ENCODE measurements around the gene DNALI1.
"Not testable (repeated sequence)": the region's sequence is repeated elsewhere in the genome, so short reads cannot be mapped to it uniquely, and the experiment has no call there.

DNALI1 gene

DNA sequence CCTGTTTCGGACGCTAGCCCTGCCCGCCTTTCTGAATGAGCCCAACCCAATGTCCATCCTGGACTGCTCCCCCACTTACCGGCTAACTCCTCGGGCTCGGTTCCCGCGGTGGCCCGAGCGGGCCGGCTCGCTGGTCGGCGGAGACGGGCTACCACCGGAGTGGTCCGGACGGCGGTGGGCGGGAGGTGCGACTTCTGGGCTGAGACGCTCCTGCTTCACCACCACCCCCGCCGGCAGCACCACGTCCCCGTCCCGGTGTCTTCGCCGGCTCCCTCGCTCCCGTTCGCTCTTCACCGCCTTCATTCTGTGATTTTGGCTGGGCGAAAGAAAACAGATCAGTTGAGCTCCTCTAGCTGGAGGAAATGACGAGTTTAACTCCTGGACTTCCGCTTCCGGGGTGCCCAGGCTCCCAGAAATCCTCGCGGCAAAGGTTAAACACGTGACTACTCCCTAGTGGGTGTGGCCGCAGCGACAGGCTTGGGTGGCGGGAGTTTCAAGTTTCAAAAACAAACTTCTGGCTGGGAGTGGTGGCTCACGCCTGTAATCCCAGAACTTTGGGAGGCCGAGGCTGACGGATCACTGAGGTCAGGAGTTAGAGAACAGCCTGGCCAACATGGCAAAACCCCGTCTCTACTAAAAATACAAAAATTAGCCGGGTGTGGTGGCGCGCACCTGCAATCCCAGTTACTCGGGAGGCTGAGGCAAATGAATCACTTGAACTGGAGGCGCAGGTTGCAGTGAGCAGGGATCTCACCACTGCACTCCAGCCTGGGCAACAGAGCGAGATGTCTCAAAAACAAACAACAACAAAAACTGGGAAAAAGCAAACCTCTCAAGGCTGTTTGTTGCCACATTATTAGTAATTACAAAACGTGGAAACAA lies 2.6 kb upstream of the DNALI1 start, which contains the start of gene SNIP1:
SNIP1 (minus strand) TSS at position 367 of the 882 bp plus-strand sequence; CDS start at position 303, 64 bp downstream.
- DNase-seq (ENCODE audit: low read depth), result peak; percentile 96

DNA sequence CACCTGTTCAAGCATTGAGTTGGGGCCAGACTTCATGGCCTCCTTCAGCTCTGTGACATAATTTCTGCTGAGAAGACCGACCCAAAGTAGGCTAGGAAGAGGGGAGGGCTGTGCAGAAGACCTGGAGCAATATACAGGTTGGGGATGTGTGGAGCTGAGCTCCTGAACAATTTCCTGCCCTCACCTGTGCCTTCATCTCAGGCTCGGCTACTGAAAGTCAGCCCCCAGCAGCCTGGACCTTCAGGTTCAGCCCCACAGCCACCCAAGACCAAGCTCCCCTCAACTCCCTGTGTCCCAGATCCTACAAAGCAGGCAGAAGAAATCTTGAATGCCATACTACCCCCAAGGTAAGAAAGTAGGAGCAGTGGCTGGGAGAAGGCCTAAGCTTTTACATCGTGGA lies 662 bp downstream of the DNALI1 start:
- DNase-seq (ENCODE audit: low read depth), result no peak

DNA sequence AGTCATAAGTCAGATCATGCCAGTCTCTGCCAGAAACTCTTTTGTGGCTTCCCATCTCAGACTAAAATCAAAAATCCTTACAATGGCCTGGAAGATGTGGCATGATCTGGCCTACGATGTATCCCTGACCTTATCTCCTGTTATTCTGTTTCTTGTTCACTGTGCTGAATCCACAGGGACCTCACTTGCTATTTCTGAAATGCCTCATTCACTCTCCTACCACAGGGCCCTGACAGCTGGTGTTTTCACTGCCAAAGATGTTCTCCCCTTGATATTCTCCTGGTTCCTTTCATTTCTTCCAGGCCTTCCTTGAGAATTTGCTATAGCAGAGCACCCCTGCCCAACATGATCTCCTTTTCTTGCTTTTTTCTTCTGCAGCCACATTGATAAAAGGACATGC lies 1.7 kb downstream of the DNALI1 start:
- DNase-seq (ENCODE audit: low read depth), result no peak

DNA sequence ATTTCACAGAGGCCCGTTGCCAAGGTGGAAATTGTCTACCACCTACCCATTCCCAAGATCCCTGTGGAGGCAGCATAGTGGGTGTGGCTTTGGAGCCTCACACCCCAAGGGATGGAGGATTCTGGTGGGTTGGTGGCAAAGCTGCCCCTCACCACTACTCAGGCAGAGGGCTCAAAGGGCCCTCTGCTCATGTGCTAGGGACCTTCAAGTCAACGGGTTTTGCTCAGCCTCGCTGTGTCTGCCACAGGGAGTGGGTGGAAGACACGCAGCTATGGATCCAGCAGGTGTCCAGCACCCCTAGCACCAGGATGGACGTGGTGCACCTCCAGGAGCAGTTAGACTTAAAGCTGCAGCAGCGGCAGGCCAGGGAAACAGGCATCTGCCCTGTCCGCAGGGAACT lies 2.3 kb downstream of the DNALI1 start:
- DNase-seq (ENCODE audit: low read depth), result no peak

DNA sequence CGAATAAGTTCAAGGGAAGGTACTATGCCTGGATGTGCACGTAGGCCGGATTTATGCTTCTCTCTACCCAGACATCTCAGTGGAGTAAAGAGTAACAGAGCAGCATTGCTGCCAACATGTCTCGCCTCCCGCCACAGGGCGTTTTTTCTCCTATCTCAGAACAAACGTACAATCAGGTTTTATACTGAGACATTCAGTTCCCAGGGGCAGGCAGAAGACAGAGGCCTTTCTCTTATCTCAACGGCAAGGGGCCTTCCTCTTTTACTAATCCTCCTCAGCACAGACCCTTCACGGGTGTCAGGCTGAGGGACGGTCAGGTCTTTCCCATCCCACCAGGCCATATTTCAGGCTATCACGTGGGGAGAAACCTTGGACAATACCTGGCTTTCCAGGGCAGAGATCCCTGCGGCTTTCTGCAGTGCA lies 3.2 kb downstream of the DNALI1 start:
- DNase-seq (ENCODE audit: low read depth), result not testable (repeated sequence)

DNA sequence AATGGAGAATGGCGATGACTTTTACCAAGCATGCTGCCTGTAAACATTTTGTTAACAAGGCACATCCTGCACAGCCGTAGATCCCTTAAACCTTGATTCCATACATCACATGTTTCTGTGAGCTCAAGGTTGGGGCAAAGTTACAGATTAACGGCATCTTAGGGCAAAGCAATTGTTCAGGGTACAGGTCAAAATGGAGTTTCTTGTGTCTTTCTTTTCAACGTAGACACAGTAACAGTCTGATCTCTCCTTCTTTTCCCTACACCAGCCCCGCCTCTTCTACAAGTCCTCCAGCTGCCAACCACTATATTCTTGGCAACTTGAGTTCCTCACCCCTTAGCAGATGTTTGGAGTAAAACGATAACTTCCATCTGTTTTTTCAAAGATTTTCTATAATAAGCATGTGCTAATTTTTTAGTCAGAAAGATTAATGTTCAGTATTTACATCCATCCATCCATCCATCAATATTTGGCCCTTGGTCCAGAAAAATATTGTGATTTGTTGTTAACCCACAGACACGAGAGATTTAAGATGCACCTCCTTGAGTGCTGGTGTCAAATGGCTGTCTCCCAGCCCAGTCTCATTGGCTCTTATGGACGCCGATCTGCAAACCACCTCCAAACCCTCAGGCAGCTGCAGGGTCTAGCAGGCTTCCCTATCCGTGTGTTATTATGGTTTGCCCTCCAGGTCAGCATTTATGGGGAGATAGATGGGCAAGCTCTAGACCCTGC lies 3.8 kb downstream of the DNALI1 start:
- no peak for DNase-seq (ENCODE audit: low read depth)

DNA sequence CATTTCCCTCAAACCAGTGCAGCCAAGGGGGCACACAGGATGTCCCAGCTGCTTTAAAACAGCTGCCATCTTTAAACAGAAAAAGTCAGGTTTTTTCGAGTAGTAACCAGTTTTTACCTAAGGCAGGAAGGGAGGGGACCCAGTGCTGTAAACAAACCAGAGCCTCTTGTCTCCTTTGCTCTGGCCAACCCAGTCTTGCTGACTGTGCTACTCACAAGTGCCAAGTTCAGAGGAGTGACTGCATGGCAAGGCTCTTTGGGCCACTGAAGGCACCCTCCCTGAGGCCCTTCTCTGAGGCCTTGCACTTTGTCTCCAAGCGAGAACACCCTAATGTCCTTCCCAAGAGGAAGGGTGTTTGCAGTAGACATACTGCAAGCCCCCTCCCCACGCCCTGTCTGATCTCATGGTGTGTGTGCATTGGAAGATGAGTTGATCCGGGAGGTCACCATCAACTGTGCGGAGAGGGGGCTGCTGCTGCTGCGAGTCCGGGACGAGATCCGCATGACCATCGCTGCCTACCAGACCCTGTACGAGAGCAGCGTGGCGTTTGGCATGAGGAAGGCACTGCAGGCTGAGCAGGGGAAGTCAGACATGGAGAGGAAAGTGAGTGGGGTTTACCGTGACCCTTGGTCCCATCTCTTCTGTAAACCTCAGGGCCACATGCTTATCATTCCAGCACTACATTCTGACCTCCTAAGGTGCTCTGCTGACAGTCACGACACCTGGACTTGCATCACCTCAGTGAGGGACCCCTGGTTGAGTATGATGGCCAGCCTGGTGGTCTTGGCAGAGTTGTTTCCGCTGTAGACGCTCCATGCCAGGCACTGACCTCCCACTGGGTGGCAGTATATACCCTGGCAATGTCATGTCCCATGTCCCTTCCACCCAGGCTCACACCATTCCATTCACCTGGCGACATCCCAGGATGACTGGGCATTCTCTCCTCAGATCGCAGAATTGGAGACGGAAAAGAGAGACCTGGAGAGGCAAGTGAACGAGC lies 4.7 kb downstream of the DNALI1 start:
- peak; percentile 58 for DNase-seq (ENCODE audit: low read depth)

DNA sequence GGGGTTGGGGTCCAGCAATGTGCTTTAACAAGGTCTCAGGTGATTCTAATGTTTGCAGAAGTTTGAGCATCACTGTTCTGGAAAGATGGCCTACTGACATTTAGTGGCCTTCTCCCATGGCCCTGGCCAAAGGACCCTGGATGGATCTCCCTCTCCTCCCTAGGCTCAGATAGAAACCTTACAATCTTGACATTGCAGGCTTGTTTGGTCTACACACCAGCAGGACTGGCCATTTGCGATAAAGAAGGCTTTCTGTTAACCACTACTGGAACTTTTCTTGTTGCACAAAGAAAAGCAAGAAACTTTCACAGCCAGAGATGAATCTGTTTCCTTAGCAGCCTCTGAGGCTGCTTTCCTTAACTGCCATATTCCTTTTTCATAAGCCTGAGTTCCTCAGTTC lies 6.2 kb downstream of the DNALI1 start:
- DNase-seq (ENCODE audit: low read depth), result no peak

DNA sequence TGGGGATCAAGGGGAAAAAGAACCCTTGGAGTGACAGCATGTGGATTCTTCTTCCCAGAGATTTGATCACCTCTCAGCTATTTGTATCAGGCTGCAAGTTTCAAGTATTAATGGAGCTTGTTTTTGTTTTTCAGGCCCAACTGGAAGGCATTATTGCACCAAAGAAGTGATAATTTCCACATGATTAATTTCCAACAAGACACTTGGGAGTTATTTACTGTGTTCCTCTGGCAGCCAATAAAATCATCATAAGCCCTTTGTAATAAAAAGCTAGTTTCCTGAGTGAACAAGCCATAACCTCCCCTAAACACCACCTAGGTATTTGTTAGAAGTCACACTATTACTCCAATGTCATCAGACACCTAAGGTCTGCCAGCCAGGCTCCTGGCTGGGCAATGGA lies 8.2 kb downstream of the DNALI1 start:
- DNase-seq (ENCODE audit: low read depth), result no peak

DNA sequence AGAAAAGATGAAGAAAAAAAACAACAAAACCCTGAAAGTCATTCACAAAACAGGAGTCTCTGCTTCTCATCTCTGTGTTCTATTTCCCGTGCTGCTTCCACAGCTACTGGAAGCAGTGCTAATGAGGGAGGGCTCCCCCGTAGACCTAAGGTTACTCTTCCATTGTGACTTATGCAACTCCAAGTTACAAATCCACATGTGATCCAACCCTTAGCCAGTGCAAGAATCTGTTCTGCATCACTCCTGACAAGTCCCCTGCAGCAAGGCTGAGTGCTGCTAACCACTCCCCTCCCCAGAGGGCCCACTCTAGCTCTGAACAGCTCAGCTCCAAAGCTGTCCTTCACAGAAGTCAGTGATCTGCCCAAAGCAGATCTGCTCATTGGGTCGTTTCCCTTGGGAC lies 10.3 kb downstream of the DNALI1 start:
- DNase-seq (ENCODE audit: low read depth), result no peak

DNA sequence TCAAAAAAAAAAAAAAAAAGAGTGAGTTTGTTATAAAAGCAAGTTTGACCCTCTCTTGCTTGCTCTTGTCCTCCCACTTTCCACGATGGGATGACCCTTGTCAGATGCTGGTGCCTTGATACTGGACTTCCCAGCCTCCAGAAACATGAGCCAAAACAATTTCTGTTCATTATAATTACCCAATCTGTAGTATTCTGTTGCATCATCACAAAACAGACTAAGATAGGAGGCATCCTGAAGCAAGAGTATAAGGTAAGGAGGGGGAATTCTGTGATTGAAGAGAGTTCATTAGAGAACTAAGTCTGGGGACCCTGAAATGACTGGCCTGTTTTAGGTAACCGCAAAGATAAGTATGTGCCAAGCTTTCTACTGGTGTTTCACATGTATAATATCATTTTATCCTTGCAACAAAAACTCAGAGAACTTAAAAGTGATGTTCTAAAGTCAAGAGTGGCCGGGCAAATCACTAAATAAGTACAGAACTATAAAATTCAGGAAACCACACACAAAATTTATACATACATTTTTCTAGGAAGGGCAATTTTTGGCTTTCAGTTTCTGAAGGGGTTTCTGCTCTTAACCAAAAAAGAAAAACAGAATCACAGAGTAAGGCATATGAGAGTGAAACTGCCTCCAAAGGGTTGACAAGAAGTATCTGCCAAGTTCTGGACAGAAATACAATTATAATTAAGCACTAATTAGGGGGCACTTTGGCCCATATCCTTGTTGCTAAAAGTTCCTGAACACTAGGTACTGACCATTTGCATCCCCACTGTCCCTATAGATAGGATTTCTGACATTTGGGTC lies 14.0 kb downstream of the DNALI1 start:
- DNase-seq (ENCODE audit: low read depth), result no peak

DNA sequence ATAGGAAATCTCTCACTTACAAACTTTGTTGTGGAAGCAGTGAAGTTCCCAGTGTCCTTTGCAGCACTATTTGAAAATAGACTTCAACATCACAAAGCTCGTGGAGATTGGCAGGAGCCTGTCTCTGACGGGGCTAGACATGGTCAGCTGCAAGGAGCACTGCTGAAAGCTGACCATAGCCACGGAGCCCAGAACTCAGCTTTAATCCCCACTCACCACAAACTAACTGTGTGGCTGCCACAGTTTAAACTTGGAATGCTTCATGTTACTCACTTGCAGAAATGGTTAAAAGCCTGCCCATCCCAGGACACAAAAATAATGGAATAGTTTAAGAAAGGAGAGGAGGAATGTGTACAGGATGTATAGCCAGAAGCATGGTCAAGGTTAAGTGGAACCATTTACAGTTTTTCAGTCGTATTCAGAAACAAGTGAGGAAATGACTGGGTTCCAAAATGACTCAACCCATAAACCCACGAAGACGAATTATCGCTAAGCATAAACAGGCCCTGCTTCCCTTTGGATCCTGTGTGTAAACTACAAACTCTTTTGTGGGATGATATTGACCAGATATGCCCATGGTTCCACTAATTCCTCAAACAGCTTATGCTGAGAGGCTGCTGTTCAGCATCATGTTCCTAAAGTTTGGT lies 18.2 kb downstream of the DNALI1 start:
- peak; percentile 89 for DNase-seq (ENCODE audit: low read depth)

DNA sequence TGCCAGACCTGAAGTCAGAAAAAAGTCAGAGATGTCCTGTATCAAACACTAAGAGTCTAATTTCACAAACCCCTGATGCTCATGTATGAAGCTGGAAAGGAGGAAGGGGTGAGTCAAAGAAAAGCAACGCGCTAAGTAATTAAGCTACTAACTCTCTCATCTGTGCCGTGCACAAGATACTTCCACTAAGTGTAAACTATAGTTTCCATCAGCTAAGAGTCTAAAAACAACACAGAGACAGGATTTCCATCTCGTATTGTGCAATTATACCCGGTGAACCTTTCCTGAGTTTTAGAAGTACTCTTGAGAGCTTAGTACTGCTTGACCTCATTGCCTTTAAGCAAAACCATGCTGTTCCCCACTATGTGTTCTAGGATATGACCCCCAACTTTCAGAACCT lies 19.0 kb downstream of the DNALI1 start:
- peak; percentile 37 for DNase-seq (ENCODE audit: low read depth)

DNA sequence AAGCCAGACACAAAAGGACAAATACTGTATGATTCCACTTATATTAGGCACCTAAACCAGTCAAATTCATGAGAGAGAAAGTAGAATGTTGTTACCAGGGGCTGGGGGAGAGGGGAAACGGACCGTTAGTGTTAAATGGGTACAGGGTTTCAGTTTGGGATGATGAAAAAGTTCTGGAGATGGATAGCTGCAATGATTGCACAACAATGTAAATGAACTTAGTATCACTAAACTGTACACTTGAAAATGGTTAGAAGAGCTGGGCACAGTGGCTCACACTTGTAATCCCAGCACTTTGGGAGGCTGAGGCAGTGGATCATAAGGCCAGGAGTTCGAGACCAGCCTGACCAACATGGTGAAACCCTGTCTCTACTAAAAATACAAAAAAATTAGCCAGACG lies 27.8 kb downstream of the DNALI1 start:
- DNase-seq (ENCODE audit: low read depth), result not testable (repeated sequence)

DNA sequence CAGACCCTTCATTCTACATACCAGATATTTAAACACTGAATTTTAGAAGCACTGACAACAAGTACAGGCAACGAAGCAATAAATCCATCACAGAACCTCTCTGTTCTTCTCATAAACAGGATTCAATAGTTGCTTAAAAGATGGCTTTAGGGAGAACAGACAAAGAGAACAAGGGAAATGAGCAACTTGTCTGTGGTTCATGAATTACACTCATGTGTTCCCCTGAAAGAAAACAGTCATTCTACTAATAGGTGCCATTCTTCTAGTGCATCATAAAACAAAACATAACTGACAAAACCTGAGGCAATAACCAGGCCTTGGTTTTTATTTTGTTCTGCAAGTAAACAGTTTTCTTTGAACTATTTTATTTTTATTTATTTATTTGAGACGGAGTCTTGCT lies 32.2 kb downstream of the DNALI1 start:
- no peak for DNase-seq (ENCODE audit: low read depth)

DNA sequence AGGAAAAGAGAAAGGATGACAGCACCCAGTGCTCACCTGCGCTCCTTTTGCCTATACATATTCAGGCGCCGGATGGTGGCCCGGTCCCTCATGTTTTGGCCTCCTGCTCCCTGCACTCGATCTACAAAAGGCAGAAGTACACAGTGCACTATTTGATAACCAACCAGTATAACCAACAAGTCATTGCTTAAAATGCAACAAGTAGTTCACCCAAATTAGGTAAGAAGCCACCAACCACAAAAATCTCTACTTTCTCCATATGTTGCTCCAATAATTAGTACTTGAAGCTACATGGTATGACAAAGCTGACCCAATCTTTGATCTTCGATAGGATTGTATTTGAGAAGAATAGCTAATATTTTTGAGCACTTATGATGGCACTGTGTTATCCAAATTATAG lies 37.0 kb downstream of the DNALI1 start:
- DNase-seq (ENCODE audit: low read depth), result no peak

DNA sequence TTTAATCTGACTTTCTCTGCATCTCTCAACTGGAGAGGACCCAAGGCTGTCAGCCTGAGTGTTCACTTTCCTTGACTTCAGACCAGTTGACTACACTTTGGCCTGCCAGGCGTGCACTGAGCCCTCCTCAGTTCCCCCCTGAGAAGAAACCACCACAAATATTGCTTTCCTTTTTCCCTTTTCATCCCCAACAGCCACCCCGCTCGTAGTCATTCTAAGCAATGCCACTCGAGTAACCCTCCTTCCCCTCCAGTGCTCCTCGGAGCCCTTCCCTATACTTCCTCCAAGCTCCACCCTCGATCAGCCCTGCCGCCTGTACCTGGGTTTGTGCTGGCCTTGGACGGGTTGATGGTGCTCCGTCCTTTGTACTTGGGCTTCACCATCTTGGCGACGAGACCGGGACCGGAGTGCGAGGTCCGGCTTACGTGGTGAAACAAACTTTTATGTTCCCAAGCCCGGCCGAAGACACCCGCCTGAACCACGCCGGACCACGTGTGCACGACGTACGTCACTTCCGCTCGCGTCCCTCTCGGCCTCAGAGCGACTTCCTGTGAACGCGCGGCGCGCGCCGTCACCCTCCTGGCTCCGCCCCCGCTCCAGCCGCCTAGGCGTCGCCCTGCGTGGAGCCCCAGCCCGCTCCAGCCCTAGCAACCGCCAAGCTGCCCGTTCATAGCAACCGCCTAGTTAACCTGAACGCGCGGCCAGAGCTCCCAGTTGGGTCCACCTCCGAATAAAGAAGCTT lies 38.9 kb downstream of the DNALI1 start, which contains the start of gene GNL2:
GNL2 (minus strand) TSS at position 498 of the 742 bp plus-strand sequence; CDS start at position 383, 115 bp downstream.
- peak; percentile 95 for DNase-seq (ENCODE audit: low read depth)

DNA sequence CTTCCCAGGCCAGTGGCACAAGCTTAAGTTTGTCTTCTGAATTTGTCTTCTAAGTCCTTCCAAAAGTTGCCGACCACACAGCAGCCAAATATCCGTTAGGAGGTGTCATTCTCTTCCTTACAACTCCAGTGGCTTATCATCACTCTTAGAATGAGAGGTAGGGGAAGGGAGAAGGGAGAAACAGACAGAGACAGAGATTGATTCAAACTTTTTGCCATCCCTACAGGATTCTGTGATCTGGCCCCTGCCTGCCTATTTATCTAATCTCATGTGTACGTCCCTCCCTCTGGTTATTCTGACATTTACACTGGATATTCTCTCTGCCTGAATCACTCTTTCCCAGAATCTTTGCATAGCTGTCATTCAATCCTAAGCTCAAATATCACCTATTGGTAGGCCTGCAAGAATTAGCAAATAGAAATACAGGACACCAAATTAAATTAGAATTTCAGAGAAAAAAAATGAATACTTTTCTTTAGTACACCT lies 39.5 kb downstream of the DNALI1 start:
- no peak for DNase-seq (ENCODE audit: low read depth)

DNA sequence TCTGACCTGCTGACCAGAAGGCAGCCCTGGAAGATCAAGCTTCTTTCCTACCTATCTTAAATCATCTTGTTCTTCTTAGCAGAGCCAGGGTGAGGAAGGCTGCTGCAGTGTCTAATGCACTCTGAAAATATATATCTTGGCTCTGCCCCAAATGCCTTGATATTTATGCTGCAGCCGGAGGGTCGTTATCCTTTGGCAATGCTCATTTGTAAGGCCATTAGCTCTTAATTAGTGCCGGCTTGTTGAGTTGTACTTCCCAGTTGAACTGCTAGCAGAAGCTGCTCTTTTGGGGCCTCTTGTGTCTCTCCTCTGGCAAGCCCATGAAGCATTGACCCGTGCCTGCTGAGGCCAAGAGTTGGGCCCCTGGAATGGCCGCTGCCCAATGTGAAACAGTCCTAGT lies 43.2 kb downstream of the DNALI1 start:
- DNase-seq (ENCODE audit: low read depth), result no peak

DNA sequence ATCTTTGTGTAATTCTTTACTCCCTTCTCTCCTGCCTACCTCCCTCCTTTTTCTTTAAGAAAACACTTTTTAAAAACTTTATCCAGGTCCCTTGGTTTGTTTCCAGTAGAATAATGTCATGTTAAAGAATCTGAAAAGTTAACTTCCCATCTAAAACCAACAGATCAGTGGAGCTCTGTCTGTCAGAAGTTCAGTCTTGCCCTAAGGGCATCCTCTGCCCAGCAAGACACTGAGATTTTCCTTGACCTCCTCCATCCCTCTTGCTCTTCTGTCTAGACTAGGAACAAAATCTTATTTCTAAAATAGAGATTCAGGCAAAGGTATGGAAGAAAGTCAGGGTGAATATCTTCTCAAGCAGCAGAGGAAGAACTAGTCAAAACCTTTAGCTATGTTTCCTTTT lies 44.7 kb downstream of the DNALI1 start:
- DNase-seq (ENCODE audit: low read depth), result peak; percentile 11
